KMS-11 (cell line): ENCODE results near the gene TMEM179.

Source experiments
- H2AFZ ChIP-seq: fragments of 200-600 bp; sonication (generic); 2 replicates; pipeline ENCODE4 v1.6.1; 2016; ENCODE audit warnings: antibody characterized with exemption, mixed run types, low read depth
- H3K27ac ChIP-seq: fragments of 200-600 bp; sonication (generic); 2 replicates; pipeline ENCODE4 v1.6.1; 2016; ENCODE audit warnings: mild to moderate bottlenecking, mixed run types
- H3K27me3 ChIP-seq: fragments of 200-600 bp; sonication (generic); 2 replicates; pipeline ENCODE4 v1.6.1; 2017; ENCODE audit warnings: mild to moderate bottlenecking, low read depth, mixed run types, moderate library complexity; ENCODE audit not compliant: insufficient read depth
- H3K36me3 ChIP-seq: fragments of 200-600 bp; sonication (generic); 2 replicates; pipeline ENCODE4 v1.6.1; 2017; ENCODE audit warnings: mild to moderate bottlenecking, mixed run types; ENCODE audit not compliant: insufficient read depth
- H3K4me1 ChIP-seq: fragments of 200-600 bp; sonication (generic); 2 replicates; pipeline ENCODE4 v1.6.1; 2016; ENCODE audit warnings: mild to moderate bottlenecking, low read depth, mixed run types; ENCODE audit not compliant: poor library complexity, severe bottlenecking
- H3K4me2 ChIP-seq: fragments of 200-600 bp; sonication (generic); 2 replicates; pipeline ENCODE4 v1.7.0; 2016; ENCODE audit warnings: mild to moderate bottlenecking, mixed run types
- H3K4me3 ChIP-seq: fragments of 200-600 bp; sonication (generic); IDR thresholded peaks from 2 replicates; pipeline ENCODE4 v1.6.1; 2017; ENCODE audit warnings: low read depth, low read length, mixed read lengths; ENCODE audit not compliant: insufficient read depth
- H3K79me2 ChIP-seq: fragments of 200-600 bp; sonication (generic); 2 replicates; pipeline ENCODE4 v1.6.1; 2016; ENCODE audit warnings: low read depth, mixed run types; ENCODE audit not compliant: insufficient read depth
- H3K9ac ChIP-seq: fragments of 200-600 bp; sonication (generic); 2 replicates; pipeline ENCODE4 v1.6.1; 2016; ENCODE audit warnings: mild to moderate bottlenecking, mixed run types
- H4K20me1 ChIP-seq: fragments of 200-600 bp; sonication (generic); 2 replicates; pipeline ENCODE4 v1.6.1; 2016; ENCODE audit warnings: mild to moderate bottlenecking, mixed run types; ENCODE audit not compliant: insufficient read depth
- TF ChIP-seq, protein P1 (sequence below): fragments of 200-600 bp; sonication (generic); conservative IDR thresholded peaks from 2 replicates; pipeline ENCODE4 v1.6.1; 2017; ENCODE audit warnings: low read depth, mild to moderate bottlenecking, antibody characterized with exemption, low read length, moderate library complexity, mixed read lengths

TMEM179 gene

DNA sequence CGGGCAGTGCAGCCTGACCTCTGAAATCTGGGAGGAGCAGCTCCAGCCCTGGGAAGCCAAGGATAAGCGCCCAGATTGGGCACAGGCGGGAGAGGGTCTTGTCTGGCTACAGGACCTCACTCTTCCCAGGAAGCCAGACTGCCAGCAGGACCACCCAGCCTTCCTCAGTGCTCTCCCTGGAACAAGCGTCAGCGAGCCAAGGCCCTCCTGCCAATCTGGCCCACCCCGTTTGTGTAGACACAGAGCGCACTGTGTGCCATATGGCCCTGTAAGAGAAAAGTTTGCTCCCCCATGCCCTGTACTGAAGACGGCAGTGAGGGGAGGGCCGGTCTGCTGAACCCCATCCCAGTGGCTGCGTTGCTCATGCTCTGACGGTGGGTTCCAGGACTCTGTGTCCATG lies 26.3 kb downstream of the TMEM179 start:
- no peak overlapping the region for H2AFZ ChIP-seq
- no peak overlapping the region for H3K4me2 ChIP-seq
- H3K4me3 ChIP-seq: no peak overlapping the region
- H3K9ac ChIP-seq: no peak overlapping the region
- H3K36me3 ChIP-seq: no peaks in the 10 kb centered on the region
- TF ChIP-seq, protein P1, sequence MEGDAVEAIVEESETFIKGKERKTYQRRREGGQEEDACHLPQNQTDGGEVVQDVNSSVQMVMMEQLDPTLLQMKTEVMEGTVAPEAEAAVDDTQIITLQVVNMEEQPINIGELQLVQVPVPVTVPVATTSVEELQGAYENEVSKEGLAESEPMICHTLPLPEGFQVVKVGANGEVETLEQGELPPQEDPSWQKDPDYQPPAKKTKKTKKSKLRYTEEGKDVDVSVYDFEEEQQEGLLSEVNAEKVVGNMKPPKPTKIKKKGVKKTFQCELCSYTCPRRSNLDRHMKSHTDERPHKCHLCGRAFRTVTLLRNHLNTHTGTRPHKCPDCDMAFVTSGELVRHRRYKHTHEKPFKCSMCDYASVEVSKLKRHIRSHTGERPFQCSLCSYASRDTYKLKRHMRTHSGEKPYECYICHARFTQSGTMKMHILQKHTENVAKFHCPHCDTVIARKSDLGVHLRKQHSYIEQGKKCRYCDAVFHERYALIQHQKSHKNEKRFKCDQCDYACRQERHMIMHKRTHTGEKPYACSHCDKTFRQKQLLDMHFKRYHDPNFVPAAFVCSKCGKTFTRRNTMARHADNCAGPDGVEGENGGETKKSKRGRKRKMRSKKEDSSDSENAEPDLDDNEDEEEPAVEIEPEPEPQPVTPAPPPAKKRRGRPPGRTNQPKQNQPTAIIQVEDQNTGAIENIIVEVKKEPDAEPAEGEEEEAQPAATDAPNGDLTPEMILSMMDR: no peak
- H4K20me1 ChIP-seq: no peaks in the 10 kb centered on the region
- H3K27ac ChIP-seq: no peak overlapping the region
- no peaks in the 10 kb centered on the region for H3K4me1 ChIP-seq
- peaks cover 45% of the 10 kb centered on the region for H3K27me3 ChIP-seq
- H3K79me2 ChIP-seq: no peaks in the 10 kb centered on the region

DNA sequence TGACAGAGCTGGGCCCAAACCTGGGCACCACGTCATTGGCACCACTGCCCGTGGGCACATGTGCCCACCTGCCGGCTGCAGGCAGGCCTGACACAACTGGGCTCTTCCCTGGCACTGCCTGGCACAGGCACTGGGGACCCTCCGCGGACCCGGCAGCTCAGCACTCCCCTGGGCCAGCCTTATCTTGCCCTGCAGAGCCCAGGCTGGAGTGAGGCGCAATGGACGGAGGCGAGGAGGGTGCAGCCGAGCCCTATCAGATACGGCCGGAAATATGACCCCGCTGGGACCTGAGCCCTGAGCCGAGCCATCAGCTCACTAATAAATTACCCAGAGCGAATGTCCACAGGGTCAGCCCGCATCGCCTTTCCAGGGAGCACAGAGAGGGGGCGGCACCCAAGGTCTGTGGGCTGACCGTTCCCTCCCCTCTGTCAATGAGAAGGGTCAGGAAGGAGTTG lies 26.7 kb downstream of the TMEM179 start:
- Histone ChIP-seq H3K4me1 (no peaks in the 10 kb centered on the region), H3K4me2 (no peak overlapping the region), H3K27ac (no peak overlapping the region), H2AFZ (no peak overlapping the region), H3K36me3 (no peaks in the 10 kb centered on the region), H3K9ac (no peak overlapping the region), H3K27me3 (peaks cover 47% of the 10 kb centered on the region), H3K79me2 (no peaks in the 10 kb centered on the region), H4K20me1 (no peaks in the 10 kb centered on the region), H3K4me3 (no peak overlapping the region)
- TF ChIP-seq, protein P1: no peak

DNA sequence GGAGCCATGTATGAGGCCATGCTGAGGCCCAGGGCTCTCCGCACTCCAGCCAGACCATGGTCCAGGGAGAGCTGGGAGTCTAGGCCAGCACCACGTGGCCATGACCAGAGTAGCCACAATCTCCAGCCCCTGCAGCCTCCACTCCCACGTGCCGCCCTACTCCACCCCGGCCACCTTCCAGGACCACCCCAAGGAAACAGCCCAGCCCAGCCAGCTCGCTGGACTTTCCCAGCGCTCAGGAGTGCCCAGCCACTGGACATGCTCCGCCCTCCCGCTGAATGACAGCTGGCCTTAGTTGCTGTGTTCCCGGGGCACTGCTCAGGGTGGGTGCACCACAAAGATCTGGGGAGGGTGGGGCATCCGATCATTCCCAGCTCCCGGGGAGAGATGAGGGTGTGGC lies 27.1 kb downstream of the TMEM179 start:
- no peaks in the 10 kb centered on the region for H3K36me3 ChIP-seq
- H3K4me1 ChIP-seq: no peaks in the 10 kb centered on the region
- H3K79me2 ChIP-seq: no peaks in the 10 kb centered on the region
- no peaks in the 10 kb centered on the region for H4K20me1 ChIP-seq
- H3K27me3 ChIP-seq: peaks cover 48% of the 10 kb centered on the region
- H3K9ac ChIP-seq: no peak overlapping the region
- no peak overlapping the region for H3K4me3 ChIP-seq
- H2AFZ ChIP-seq: no peak overlapping the region
- no peak overlapping the region for H3K4me2 ChIP-seq
- TF ChIP-seq, protein P1: no peak
- no peak overlapping the region for H3K27ac ChIP-seq

DNA sequence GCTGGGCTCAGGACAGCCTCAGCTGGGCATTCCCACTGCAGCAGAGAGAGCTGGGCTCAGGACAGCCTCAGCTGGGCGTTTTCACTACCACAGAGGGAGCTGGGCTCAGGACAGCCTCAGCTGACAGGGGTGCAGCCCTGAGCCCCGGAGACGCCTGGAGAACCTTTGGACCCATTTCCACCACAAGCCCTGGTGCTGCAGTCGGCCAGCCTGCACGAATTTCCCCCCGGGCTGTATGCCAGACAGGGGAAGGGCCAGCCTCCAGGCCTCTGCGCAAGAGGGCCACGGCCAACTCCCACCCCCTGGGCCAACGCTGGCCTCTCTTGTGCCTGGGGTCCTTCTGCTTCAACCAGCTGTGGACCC lies 27.6 kb downstream of the TMEM179 start:
- Histone ChIP-seq H3K9ac (no peak overlapping the region), H3K4me3 (no peak overlapping the region), H3K27ac (no peak overlapping the region), H3K4me1 (no peaks in the 10 kb centered on the region), H3K79me2 (no peaks in the 10 kb centered on the region), H2AFZ (no peak overlapping the region), H4K20me1 (no peaks in the 10 kb centered on the region), H3K4me2 (no peak overlapping the region), H3K27me3 (peaks cover 51% of the 10 kb centered on the region), H3K36me3 (no peaks in the 10 kb centered on the region)
- TF ChIP-seq, protein P1: no peak
